Subcutaneous adipose tissue (tissue), 4 donors: ENCODE measurements around the gene PAIP1. TPM values are rescaled to one million over a fixed set of nuclear protein-coding genes. Genes with fewer than 3 reads are reported as not detected.

Source experiments
- total RNA-seq, 4 donors: library from RNA; depleted of rRNA; stranded (reverse); fragments of >200 nt; gene quantifications; one replicate each; pipeline ENCODE4 v1.1.0, GENCODE V29; 2016
- TF ChIP-seq, protein P1 (sequence below): fragments of 450-650 bp; IDR thresholded peaks from one replicate; pipeline ENCODE4 v1.5.1; 2016; ENCODE audit warnings: low read depth, mild to moderate bottlenecking, control low read depth, antibody characterized with exemption, moderate library complexity

Gene PAIP1
- total RNA-seq, 4 donors from 2014 or later: 109 to 166 (median 126) TPM

GRCh38 chr5:43533646-43534045 lies 23.2 kb downstream of the PAIP1 start:
- TF ChIP-seq, protein P1, sequence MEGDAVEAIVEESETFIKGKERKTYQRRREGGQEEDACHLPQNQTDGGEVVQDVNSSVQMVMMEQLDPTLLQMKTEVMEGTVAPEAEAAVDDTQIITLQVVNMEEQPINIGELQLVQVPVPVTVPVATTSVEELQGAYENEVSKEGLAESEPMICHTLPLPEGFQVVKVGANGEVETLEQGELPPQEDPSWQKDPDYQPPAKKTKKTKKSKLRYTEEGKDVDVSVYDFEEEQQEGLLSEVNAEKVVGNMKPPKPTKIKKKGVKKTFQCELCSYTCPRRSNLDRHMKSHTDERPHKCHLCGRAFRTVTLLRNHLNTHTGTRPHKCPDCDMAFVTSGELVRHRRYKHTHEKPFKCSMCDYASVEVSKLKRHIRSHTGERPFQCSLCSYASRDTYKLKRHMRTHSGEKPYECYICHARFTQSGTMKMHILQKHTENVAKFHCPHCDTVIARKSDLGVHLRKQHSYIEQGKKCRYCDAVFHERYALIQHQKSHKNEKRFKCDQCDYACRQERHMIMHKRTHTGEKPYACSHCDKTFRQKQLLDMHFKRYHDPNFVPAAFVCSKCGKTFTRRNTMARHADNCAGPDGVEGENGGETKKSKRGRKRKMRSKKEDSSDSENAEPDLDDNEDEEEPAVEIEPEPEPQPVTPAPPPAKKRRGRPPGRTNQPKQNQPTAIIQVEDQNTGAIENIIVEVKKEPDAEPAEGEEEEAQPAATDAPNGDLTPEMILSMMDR: no peak

- TF ChIP-seq, protein P1: no peak
Observed at GRCh38 chr5:43530648-43531047, 26.2 kb downstream of the PAIP1 start.

- TF ChIP-seq, protein P1: no peak
Observed at GRCh38 chr5:43523662-43524072, 33.2 kb downstream of the PAIP1 start.

GRCh38 chr5:43520615-43521014 lies 36.3 kb downstream of the PAIP1 start:
- TF ChIP-seq, protein P1: no peak

- TF ChIP-seq, protein P1: no peak
Observed at GRCh38 chr5:43515678-43516048, 41.2 kb downstream of the PAIP1 start.

GRCh38 chr5:43514816-43515677 lies 41.8 kb downstream of the PAIP1 start, which contains the start of gene C5orf34:
C5orf34 (minus strand) TSS chr5:43515148; CDS start chr5:43509339, 5,809 bp downstream.
- TF ChIP-seq, protein P1: no peak

DNA sequence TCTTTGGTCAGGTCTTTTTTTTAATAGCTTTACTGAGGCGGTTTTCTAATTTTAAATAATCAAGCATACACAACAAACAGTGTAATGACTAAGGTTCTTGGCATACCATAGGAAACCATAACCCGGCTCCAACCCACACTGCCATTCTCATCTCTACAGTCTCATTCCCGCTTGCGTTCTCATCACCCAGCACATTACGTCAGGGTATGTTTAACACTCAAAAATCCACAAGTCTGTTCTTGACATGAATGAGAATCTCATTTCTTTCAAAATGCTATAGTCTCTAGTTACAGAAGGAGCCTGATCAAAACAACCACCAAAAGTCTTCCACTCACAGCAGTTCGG lies 42.4 kb downstream of the PAIP1 start:
- TF ChIP-seq, protein P1: no peak
